ENCODE data around the gene PAN2.
"Not testable (repeated sequence)": the region's sequence is repeated elsewhere in the genome, so short reads cannot be mapped to it uniquely, and the experiment has no call there.

Gene PAN2

DNA sequence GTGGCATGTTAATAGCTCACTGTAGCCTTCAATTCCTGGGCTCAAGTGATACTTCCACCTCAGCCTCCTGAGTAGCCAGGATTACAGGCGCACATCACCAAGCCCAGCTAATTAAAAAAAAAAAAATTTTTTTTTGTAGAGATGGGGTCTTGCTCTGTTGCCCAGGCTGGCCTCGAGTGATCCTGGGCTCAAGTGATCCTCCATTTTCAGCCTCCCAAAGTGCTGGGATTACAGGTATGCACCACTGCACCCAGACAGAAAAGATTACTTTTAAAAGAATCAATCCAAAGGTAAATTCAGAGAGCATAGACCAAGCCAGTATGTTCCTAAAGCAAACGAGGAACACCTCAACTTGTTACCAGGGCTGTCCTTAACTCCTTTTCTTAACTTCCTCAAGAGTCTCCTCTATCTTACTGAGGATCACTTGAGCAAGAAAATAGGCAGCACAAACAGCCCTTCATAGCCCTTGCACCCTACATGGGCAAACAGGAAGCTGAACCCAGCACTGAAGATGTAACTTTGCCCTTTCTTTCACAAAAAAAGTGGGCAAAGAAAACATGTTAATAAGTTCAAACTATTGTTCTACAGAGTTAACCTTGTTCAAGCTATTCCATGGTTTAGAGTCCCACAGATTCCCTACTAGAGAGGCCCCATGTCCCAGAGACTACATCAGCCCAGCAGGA lies 45.0 kb downstream of the PAN2 start:
- no peaks in the 10 kb centered on the region for H3K27me3 ChIP-seq (replicated peaks in 2 of 5; ENCODE audit: control insufficient read depth in 4 of 5, insufficient read depth in 5 of 5, low read length in 4 of 5)
- DNase-seq = peak in 2 of 3 donors; percentile 36 to 40
- POLR2A ChIA-PET = interaction anchor here (0.7 kb wide), 1 partner anchor 20 kb away, joined by 5 read pairs; no protein-coding TSS in a partner anchor
- H3K27ac ChIP-seq (ENCODE audit: insufficient read depth in 1 of 2, low read depth in 1 of 2, low read length in 2 of 2, poor library complexity in 1 of 2, severe bottlenecking in 2 of 2) = no peak overlapping the region
- WGBS (ENCODE audit: insufficient coverage) = 83% methylated on average over 2 of the region's 3 CpGs
- no peaks in the 10 kb centered on the region for H3K9me3 ChIP-seq (ENCODE audit: control extremely low read depth in 1 of 5, control insufficient read depth in 4 of 5, insufficient read depth in 2 of 5, low read depth in 1 of 5, low read length in 4 of 5)
- CTCF ChIA-PET = interaction anchor here (1.6 to 1.8 kb wide), 4 partner anchors 10 to 24 kb away, joined by 4 to 7 read pairs (median 5); no protein-coding TSS in a partner anchor
- H3K36me3 ChIP-seq (ENCODE audit: control insufficient read depth in 4 of 4, insufficient read depth in 4 of 4, low read length in 3 of 4) = peaks cover 12 to 48% (median 32%) of the 10 kb centered on the region in 4 experiments
- H3K4me3 ChIP-seq (ENCODE audit: control insufficient read depth in 1 of 7, extremely low read depth in 1 of 7, insufficient read depth in 4 of 7, low read depth in 2 of 7, low read length in 6 of 7) = no peak overlapping the region
- peaks cover 0 to 4% (median 2%) of the 10 kb centered on the region in 4 experiments for H3K4me1 ChIP-seq (ENCODE audit: control extremely low read depth in 1 of 4, control insufficient read depth in 4 of 4, insufficient read depth in 4 of 4, low read length in 3 of 4)

GRCh38 chr12:56286044-56286830 lies 47.6 kb downstream of the PAN2 start:
- 100% methylated on average over 3 of the region's 4 CpGs for WGBS (ENCODE audit: insufficient coverage)
- Histone ChIP-seq H3K27me3 (replicated peaks in 2 of 5; ENCODE audit: control insufficient read depth in 4 of 5, insufficient read depth in 5 of 5, low read length in 4 of 5) (no peaks in the 10 kb centered on the region), H3K9me3 (ENCODE audit: control extremely low read depth in 1 of 5, control insufficient read depth in 4 of 5, insufficient read depth in 2 of 5, low read depth in 1 of 5, low read length in 4 of 5) (no peaks in the 10 kb centered on the region), H3K4me3 (ENCODE audit: control insufficient read depth in 1 of 7, extremely low read depth in 1 of 7, insufficient read depth in 4 of 7, low read depth in 2 of 7, low read length in 6 of 7) (no peak overlapping the region), H3K27ac (ENCODE audit: insufficient read depth in 1 of 2, low read depth in 1 of 2, low read length in 2 of 2, poor library complexity in 1 of 2, severe bottlenecking in 2 of 2) (no peak overlapping the region), H3K36me3 (ENCODE audit: control insufficient read depth in 4 of 4, insufficient read depth in 4 of 4, low read length in 3 of 4) (peaks cover 19 to 59% (median 42%) of the 10 kb centered on the region in 4 experiments), H3K4me1 (ENCODE audit: control extremely low read depth in 1 of 4, control insufficient read depth in 4 of 4, insufficient read depth in 4 of 4, low read length in 3 of 4) (peaks cover 0 to 4% (median 2%) of the 10 kb centered on the region in 4 experiments)
- DNase-seq = no peak
- ChIA-PET CTCF (interaction anchor here (0.9 to 2.8 kb wide), 11 partner anchors 8 to 175 kb away, joined by 3 to 11 read pairs (median 4); partner anchors contain the start of gene COQ10A), POLR2A (no interaction called here)

DNA sequence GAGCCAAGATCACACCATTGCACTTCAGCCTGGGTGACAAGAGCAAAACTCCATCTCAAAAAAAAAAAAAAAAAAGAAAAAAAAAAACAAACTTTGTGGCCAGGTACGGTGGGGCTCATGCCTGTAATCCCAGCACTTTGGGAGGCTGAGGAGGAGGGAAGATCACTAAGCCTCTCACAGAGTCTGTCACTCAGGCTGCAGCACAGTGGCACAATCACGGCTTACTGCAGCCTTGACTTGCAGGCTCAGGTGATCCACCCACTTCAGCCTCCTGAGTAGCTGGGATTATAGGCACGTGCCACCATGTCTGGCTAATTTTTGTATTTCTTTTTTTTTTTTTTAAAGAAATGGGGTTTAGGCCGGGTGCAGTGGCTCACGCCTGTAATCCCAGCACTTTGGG lies 49.5 kb downstream of the PAN2 start:
- POLR2A ChIA-PET; H3K9me3 ChIP-seq (ENCODE audit: control extremely low read depth in 1 of 5, control insufficient read depth in 4 of 5, insufficient read depth in 2 of 5, low read depth in 1 of 5, low read length in 4 of 5); H3K4me1 ChIP-seq (ENCODE audit: control extremely low read depth in 1 of 4, control insufficient read depth in 4 of 4, insufficient read depth in 4 of 4, low read length in 3 of 4); H3K4me3 ChIP-seq (ENCODE audit: control insufficient read depth in 1 of 7, extremely low read depth in 1 of 7, insufficient read depth in 4 of 7, low read depth in 2 of 7, low read length in 6 of 7); DNase-seq; H3K27me3 ChIP-seq (replicated peaks in 2 of 5; ENCODE audit: control insufficient read depth in 4 of 5, insufficient read depth in 5 of 5, low read length in 4 of 5); H3K27ac ChIP-seq (ENCODE audit: insufficient read depth in 1 of 2, low read depth in 1 of 2, low read length in 2 of 2, poor library complexity in 1 of 2, severe bottlenecking in 2 of 2): not testable (repeated sequence)
- 81% methylated on average over 4 of the region's 5 CpGs for WGBS (ENCODE audit: insufficient coverage)
- H3K36me3 ChIP-seq (ENCODE audit: control insufficient read depth in 4 of 4, insufficient read depth in 4 of 4, low read length in 3 of 4) = peaks cover 25 to 57% (median 45%) of the 10 kb centered on the region in 4 experiments
- CTCF ChIA-PET = interaction anchor here (0.9 kb wide), 1 partner anchor 78 kb away, joined by 4 read pairs; no protein-coding TSS in a partner anchor

- H3K27me3 ChIP-seq (replicated peaks in 2 of 5; ENCODE audit: control insufficient read depth in 4 of 5, insufficient read depth in 5 of 5, low read length in 4 of 5) = no peaks in the 10 kb centered on the region
- no peak overlapping the region for H3K27ac ChIP-seq (ENCODE audit: insufficient read depth in 1 of 2, low read depth in 1 of 2, low read length in 2 of 2, poor library complexity in 1 of 2, severe bottlenecking in 2 of 2)
- H3K4me1 ChIP-seq (ENCODE audit: control extremely low read depth in 1 of 4, control insufficient read depth in 4 of 4, insufficient read depth in 4 of 4, low read length in 3 of 4) = no peaks in the 10 kb centered on the region
- DNase-seq = no peak
- H3K9me3 ChIP-seq (ENCODE audit: control extremely low read depth in 1 of 5, control insufficient read depth in 4 of 5, insufficient read depth in 2 of 5, low read depth in 1 of 5, low read length in 4 of 5) = no peaks in the 10 kb centered on the region
- CTCF ChIA-PET = interaction anchor here (0.9 kb wide), 1 partner anchor 30 kb away, joined by 3 read pairs; no protein-coding TSS in a partner anchor
- POLR2A ChIA-PET = no interaction called here
- H3K4me3 ChIP-seq (ENCODE audit: control insufficient read depth in 1 of 7, extremely low read depth in 1 of 7, insufficient read depth in 4 of 7, low read depth in 2 of 7, low read length in 6 of 7) = no peak overlapping the region
- no CpG with 5 or more reads among the region's 2 CpGs for WGBS (ENCODE audit: insufficient coverage)
- peaks cover 22 to 72% (median 52%) of the 10 kb centered on the region in 4 experiments for H3K36me3 ChIP-seq (ENCODE audit: control insufficient read depth in 4 of 4, insufficient read depth in 4 of 4, low read length in 3 of 4)
Measured at GRCh38 chr12:56282579-56282978, 51.2 kb downstream of the PAN2 start.

GRCh38 chr12:56282030-56282429 lies 51.8 kb downstream of the PAN2 start:
- Histone ChIP-seq H3K36me3 (ENCODE audit: control insufficient read depth in 4 of 4, insufficient read depth in 4 of 4, low read length in 3 of 4) (peaks cover 22 to 72% (median 53%) of the 10 kb centered on the region in 4 experiments), H3K27ac (ENCODE audit: insufficient read depth in 1 of 2, low read depth in 1 of 2, low read length in 2 of 2, poor library complexity in 1 of 2, severe bottlenecking in 2 of 2) (no peak overlapping the region), H3K4me3 (ENCODE audit: control insufficient read depth in 1 of 7, extremely low read depth in 1 of 7, insufficient read depth in 4 of 7, low read depth in 2 of 7, low read length in 6 of 7) (no peak overlapping the region), H3K4me1 (ENCODE audit: control extremely low read depth in 1 of 4, control insufficient read depth in 4 of 4, insufficient read depth in 4 of 4, low read length in 3 of 4) (no peaks in the 10 kb centered on the region), H3K27me3 (replicated peaks in 2 of 5; ENCODE audit: control insufficient read depth in 4 of 5, insufficient read depth in 5 of 5, low read length in 4 of 5) (no peaks in the 10 kb centered on the region), H3K9me3 (ENCODE audit: control extremely low read depth in 1 of 5, control insufficient read depth in 4 of 5, insufficient read depth in 2 of 5, low read depth in 1 of 5, low read length in 4 of 5) (no peaks in the 10 kb centered on the region)
- ChIA-PET POLR2A (no interaction called here), CTCF (interaction anchor here (0.9 to 1.6 kb wide), 2 partner anchors 14 to 30 kb away, joined by 3 to 4 read pairs; no protein-coding TSS in a partner anchor)
- WGBS (ENCODE audit: insufficient coverage) = 97% methylated on average over 5 of the region's 6 CpGs
- DNase-seq = no peak

DNA sequence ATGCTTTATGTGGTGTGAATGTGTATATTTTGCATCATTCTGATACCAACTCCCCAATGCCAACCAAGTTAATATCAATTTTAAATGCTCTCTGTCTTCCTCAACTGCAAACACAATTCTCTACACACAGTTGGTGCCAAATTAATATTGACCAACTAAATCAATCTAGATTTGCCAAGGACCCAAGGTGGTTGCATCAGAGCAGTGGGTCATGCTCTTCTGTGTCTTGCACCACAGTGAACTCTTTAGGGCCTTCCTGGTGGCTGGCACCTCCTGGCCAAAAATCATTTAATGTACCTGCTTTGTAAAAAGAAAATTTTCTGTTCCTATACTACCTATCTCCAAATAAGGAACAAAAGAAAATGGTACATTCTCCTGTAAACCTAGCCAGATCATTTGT lies 53.0 kb downstream of the PAN2 start:
- H3K27ac ChIP-seq (ENCODE audit: insufficient read depth in 1 of 2, low read depth in 1 of 2, low read length in 2 of 2, poor library complexity in 1 of 2, severe bottlenecking in 2 of 2) = no peak overlapping the region
- no peaks in the 10 kb centered on the region for H3K4me1 ChIP-seq (ENCODE audit: control extremely low read depth in 1 of 4, control insufficient read depth in 4 of 4, insufficient read depth in 4 of 4, low read length in 3 of 4)
- ChIA-PET CTCF (interaction anchor here (1.6 kb wide), 1 partner anchor 13 kb away, joined by 4 read pairs; no protein-coding TSS in a partner anchor), POLR2A (no interaction called here)
- no peaks in the 10 kb centered on the region for H3K27me3 ChIP-seq (replicated peaks in 2 of 5; ENCODE audit: control insufficient read depth in 4 of 5, insufficient read depth in 5 of 5, low read length in 4 of 5)
- H3K9me3 ChIP-seq (ENCODE audit: control extremely low read depth in 1 of 5, control insufficient read depth in 4 of 5, insufficient read depth in 2 of 5, low read depth in 1 of 5, low read length in 4 of 5) = no peaks in the 10 kb centered on the region
- H3K4me3 ChIP-seq (ENCODE audit: control insufficient read depth in 1 of 7, extremely low read depth in 1 of 7, insufficient read depth in 4 of 7, low read depth in 2 of 7, low read length in 6 of 7) = no peak overlapping the region
- peaks cover 22 to 71% (median 55%) of the 10 kb centered on the region in 4 experiments for H3K36me3 ChIP-seq (ENCODE audit: control insufficient read depth in 4 of 4, insufficient read depth in 4 of 4, low read length in 3 of 4)
- DNase-seq = no peak

Data from common myeloid progenitor, CD34-positive (primary cell).